Smooth muscle cell (in vitro differentiated cells): ENCODE measurements around the gene DDX17. TPM values are rescaled to one million over a fixed set of nuclear protein-coding genes. Genes with fewer than 3 reads are reported as not detected.
A peak's percentile ranks its signal among the peaks of the same experiment; 100 is the strongest.

ENCODE experiments used
- DNase-seq: peaks from one replicate; lab custom pipeline; 2025; ENCODE audit not compliant: unreplicated experiment; lab: John Stamatoyannopoulos, UW
- H2AFZ ChIP-seq: fragments of 200-600 bp; sonication (generic); 2 replicates; pipeline ENCODE4 v1.6.0; 2016; ENCODE audit warnings: antibody characterized with exemption, low read depth, mild to moderate bottlenecking
- H3F3A ChIP-seq: fragments of 200-600 bp; sonication (generic); 2 replicates; pipeline ENCODE4 v1.6.0; 2017; ENCODE audit warnings: antibody characterized with exemption, low read depth
- H3K27ac ChIP-seq: fragments of 200-600 bp; sonication (generic); 2 replicates; pipeline ENCODE4 v1.5.1; 2016; ENCODE audit warnings: low read depth, mild to moderate bottlenecking
- H3K27me3 ChIP-seq: fragments of 200-600 bp; sonication (generic); 2 replicates; pipeline ENCODE4 v1.6.1; 2016; ENCODE audit warnings: low read depth, mild to moderate bottlenecking
- H3K36me3 ChIP-seq: fragments of 200-600 bp; sonication (generic); 2 replicates; pipeline ENCODE4 v1.5.1; 2016; ENCODE audit warnings: low read depth
- H3K4me1 ChIP-seq: fragments of 200-600 bp; sonication (generic); 2 replicates; pipeline ENCODE4 v1.5.1; 2016; ENCODE audit warnings: low read depth
- H3K4me2 ChIP-seq: fragments of 200-600 bp; sonication (generic); 2 replicates; pipeline ENCODE4 v1.6.0; 2016; ENCODE audit warnings: mild to moderate bottlenecking
- H3K4me3 ChIP-seq: fragments of 200-600 bp; sonication (generic); 2 replicates; pipeline ENCODE4 v1.5.1; 2016; ENCODE audit warnings: mild to moderate bottlenecking
- H3K79me2 ChIP-seq: fragments of 200-600 bp; sonication (generic); 2 replicates; pipeline ENCODE4 v1.6.0; 2016; ENCODE audit warnings: low read depth, mild to moderate bottlenecking
- H3K9ac ChIP-seq: fragments of 200-600 bp; sonication (generic); 2 replicates; pipeline ENCODE4 v1.6.0; 2016; ENCODE audit warnings: low read depth
- H3K9me3 ChIP-seq: fragments of 200-600 bp; sonication (generic); replicated peaks from 2 replicates; pipeline ENCODE4 v1.5.1; 2016; ENCODE audit warnings: low read depth
- H4K20me1 ChIP-seq: fragments of 200-600 bp; sonication (generic); 2 replicates; pipeline ENCODE4 v1.6.0; 2016; ENCODE audit warnings: low read depth
- WGBS: methylation state at CpG from one replicate; pipeline ENCODE4 v1.1.7; 2016; ENCODE audit warnings: low lambda C conversion rate; 5-methylcytosine and 5-hydroxymethylcytosine counted together
- polyA plus RNA-seq: library from polyadenylated mRNA; unstranded; fragments of >200 nt; fragmentation: Nextera tagmentation; extraction: Ambion mirVana; gene quantifications from 2 replicates; pipeline ENCODE4 v1.2.1, GENCODE V29; 2016
- total RNA-seq: library from RNA; depleted of rRNA; stranded (reverse); fragments of >200 nt; gene quantifications from 2 replicates; pipeline ENCODE4 v1.2.3, GENCODE V29; 2014
- TF ChIP-seq, protein P1 (sequence below): fragments of 200-600 bp; sonication (generic); IDR thresholded peaks from 2 replicates; pipeline ENCODE4 v1.5.1; 2017; ENCODE audit warnings: borderline replicate concordance, mild to moderate bottlenecking, antibody characterized with exemption; ENCODE audit not compliant: insufficient read depth, poor library complexity, severe bottlenecking

Gene DDX17
- total and polyA plus RNA-seq, 2 experiments from 2014 or later = 11.5 to 182 TPM

DNA sequence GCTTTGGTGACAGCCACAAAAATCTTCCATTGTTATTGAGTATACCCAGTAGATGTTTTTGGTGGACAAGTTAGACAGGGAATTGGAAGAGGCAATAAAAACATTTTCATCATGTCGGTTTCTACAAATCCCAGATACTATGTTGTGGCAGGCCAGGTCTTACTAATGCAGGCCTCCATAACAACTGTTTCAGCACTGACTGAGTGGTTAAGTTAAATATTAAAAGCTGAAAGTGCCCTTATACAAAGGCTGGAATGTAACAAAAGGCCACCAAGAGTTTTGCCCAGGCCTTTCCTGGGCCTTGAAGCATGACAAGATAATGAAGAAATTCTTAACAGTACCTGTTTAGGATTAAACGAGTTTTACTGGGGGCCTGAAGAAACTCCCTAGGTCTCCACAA, 34.6 kb upstream of the DDX17 start:
- Histone ChIP-seq H3K36me3 (no peaks in the 10 kb centered on the region), H3K4me2 (no peak overlapping the region), H4K20me1 (no peaks in the 10 kb centered on the region), H3K27me3 (no peaks in the 10 kb centered on the region), H3F3A (no peaks in the 10 kb centered on the region), H3K79me2 (no peaks in the 10 kb centered on the region), H3K9me3 (no peaks in the 10 kb centered on the region), H2AFZ (no peak overlapping the region), H3K9ac (no peak overlapping the region), H3K27ac (no peak overlapping the region), H3K4me1 (no peaks in the 10 kb centered on the region), H3K4me3 (no peak overlapping the region)
- TF ChIP-seq, protein P1, sequence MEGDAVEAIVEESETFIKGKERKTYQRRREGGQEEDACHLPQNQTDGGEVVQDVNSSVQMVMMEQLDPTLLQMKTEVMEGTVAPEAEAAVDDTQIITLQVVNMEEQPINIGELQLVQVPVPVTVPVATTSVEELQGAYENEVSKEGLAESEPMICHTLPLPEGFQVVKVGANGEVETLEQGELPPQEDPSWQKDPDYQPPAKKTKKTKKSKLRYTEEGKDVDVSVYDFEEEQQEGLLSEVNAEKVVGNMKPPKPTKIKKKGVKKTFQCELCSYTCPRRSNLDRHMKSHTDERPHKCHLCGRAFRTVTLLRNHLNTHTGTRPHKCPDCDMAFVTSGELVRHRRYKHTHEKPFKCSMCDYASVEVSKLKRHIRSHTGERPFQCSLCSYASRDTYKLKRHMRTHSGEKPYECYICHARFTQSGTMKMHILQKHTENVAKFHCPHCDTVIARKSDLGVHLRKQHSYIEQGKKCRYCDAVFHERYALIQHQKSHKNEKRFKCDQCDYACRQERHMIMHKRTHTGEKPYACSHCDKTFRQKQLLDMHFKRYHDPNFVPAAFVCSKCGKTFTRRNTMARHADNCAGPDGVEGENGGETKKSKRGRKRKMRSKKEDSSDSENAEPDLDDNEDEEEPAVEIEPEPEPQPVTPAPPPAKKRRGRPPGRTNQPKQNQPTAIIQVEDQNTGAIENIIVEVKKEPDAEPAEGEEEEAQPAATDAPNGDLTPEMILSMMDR = no peak
- WGBS = 95% methylated on average over 2 of the region's 2 CpGs
- DNase-seq = no peak

DNA sequence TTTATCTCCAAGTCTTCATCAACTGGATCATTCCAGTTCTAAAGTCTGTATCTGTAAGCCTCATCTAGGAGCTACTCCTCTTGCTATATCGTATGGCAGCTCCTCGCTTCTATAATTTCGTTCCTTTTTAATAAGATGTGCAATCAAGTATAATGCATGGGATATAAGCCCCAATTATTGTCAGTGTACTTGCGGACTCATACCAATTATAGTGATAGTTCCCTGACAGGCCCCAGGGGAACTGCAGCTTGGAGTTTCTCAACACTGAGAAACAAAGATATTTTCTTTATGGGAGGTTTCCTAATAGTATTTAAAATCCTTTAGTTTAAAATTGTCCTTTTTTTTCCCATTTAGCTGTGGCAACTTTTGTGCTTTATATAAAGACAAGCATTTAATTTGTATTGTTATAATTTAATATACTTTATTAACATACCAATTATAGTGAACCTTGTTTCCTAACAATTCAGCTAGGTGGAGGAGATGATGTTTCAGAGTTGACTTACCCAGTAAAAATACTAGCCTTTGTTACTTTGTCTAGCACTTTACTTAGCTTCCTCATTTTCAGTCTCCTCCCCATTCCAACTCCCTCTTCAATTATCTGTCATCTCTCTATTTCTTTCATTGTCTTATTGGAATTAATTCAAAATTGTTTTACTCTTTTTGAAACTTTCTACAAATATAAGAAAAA, 25.3 kb upstream of the DDX17 start:
- no peaks in the 10 kb centered on the region for H3K79me2 ChIP-seq
- DNase-seq = no peak

DNA sequence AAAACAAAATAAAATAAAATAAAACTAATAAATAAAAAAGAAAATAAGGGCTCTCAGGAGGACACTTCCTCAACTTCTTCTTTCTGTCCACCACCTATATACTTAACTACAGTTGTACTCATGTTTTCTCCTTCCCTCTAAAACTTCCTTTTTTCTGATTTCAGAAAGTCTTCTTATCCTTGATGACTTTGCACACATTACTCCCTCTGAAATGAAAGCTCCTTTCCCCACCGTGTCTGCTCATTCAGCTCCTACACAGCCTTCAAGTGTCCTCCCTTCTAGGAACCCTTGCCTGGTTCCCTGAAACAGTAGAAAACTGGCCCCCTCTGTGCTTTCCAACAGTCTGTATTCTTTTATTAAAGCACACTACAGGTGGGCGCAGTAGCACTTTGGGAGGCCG, 18.3 kb upstream of the DDX17 start:
- WGBS = 84% methylated on average over 3 of the region's 3 CpGs
- H3K79me2 ChIP-seq = no peaks in the 10 kb centered on the region

More for the DNA sequence above, 25.3 kb upstream of the DDX17 start:
- Histone ChIP-seq H3K9ac (no peak overlapping the region), H3K27me3 (no peaks in the 10 kb centered on the region), H3K4me3 (no peak overlapping the region), H3K4me2 (peak overlapping the region; percentile 4), H3K36me3 (no peaks in the 10 kb centered on the region), H2AFZ (peak overlapping the region; percentile 86), H3K4me1 (no peaks in the 10 kb centered on the region), H4K20me1 (no peaks in the 10 kb centered on the region), H3F3A (no peaks in the 10 kb centered on the region), H3K27ac (no peak overlapping the region), H3K9me3 (no peaks in the 10 kb centered on the region)
- WGBS = 94% methylated on average over 4 of the region's 4 CpGs
- TF ChIP-seq, protein P1 = no peak

More for the DNA sequence above, 18.3 kb upstream of the DDX17 start:
- no peak for DNase-seq
- H3K36me3 ChIP-seq = no peaks in the 10 kb centered on the region
- no peaks in the 10 kb centered on the region for H3F3A ChIP-seq
- no peak overlapping the region for H3K27ac ChIP-seq
- H3K4me1 ChIP-seq = no peaks in the 10 kb centered on the region
- TF ChIP-seq, protein P1 = no peak
- no peak overlapping the region for H3K4me3 ChIP-seq
- H4K20me1 ChIP-seq = no peaks in the 10 kb centered on the region
- H2AFZ ChIP-seq = no peak overlapping the region
- no peak overlapping the region for H3K9ac ChIP-seq
- H3K27me3 ChIP-seq = no peaks in the 10 kb centered on the region
- H3K9me3 ChIP-seq = no peaks in the 10 kb centered on the region
- no peak overlapping the region for H3K4me2 ChIP-seq
